ENCODE data around the gene CDK3. TPM values are rescaled to one million over a fixed set of nuclear protein-coding genes. Genes with fewer than 3 reads are reported as not detected.

CDK3 gene
- total RNA-seq, 1 experiment from 2014 or later, result 4.3 TPM

DNA sequence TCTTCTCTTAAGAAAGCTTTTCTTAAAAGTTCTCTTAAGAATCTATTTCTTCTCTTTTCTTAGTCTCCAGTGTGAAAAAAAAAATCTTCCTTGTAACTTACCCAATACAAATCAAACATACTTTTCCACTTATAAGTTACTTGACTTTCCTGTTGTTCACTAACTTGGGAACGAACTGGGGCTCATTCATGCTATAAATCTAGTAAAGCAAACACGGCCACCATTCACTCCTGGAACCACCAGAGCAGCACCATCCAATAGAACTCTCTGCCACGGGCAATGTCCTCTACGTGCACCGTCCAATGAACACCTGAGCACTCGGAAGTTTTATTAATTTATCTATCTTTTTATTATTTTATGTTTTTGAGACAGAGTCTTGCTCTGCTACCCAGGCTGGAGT lies 50.9 kb downstream of the CDK3 start:
- Histone ChIP-seq H3K36me3 (replicated peaks; ENCODE audit: control insufficient read depth, insufficient read depth, low read length) (peaks cover 21% of the 10 kb centered on the region), H3K4me3 (ENCODE audit: insufficient read depth, low read depth, low read length) (no peak overlapping the region), H3K27me3 (ENCODE audit: control insufficient read depth, insufficient read depth, low read length) (no peaks in the 10 kb centered on the region)
- DNase-seq, result no peak

DNA sequence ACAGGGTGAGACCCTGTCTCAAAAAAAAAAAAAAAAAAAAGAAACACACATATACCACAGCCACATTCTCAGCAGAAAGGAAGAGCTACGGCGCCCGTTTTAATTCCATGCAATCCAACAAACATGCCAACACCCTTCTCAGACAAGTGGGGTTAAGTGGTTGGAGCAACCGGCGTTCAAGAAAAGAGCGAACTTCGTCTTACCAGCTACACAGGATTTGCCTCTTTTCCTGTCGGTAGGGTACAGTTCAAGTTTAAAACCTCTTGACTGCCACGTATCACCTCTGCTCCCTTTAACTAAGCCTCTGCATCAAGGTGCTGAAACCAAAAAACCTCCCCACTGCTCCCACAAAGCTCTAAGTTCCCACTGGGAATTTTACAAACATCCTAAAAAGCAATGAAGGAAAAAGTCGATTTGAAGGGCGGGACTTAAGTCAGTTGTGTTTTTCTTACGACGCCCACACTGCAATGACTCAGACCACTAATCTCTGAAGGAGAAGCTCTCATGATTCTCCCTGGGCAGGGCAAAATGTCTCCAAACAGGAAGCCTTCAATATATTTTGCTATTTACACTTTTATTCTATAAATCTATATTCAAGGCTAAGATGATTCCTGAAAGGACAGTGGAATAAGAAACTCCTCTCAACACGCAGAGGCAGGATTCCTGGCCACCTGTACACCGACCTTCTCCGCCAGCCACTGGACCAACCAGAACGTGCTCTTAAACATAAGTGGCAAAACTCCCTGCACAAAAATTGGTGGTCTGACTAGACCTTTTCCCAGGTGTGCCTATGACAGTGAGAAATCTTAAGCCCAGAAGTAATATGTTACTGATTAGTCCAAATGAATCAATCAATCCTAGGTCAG lies 52.8 kb downstream of the CDK3 start:
- peaks cover 17% of the 10 kb centered on the region for H3K36me3 ChIP-seq (replicated peaks; ENCODE audit: control insufficient read depth, insufficient read depth, low read length)
- no peak for DNase-seq
- H3K4me3 ChIP-seq (ENCODE audit: insufficient read depth, low read depth, low read length), result no peak overlapping the region
- H3K27me3 ChIP-seq (ENCODE audit: control insufficient read depth, insufficient read depth, low read length), result no peaks in the 10 kb centered on the region

DNA sequence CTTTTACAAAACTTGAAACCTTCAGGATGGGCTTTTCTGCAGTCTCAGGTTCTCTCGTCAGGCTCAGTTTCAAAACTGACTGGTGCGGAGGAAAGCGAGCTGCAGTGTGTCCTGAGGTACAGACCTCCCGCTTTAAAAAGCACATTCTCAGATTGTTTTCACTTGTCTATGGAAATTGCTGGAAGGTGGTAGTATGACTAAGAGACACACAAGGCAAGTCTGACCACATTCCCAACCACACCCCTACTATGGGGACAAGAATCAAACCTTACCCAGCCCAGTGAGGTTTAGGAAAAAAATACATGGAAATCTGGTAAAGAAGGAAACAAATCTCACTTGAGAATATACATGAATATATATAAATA lies 53.4 kb downstream of the CDK3 start:
- DNase-seq, result no peak
- H3K36me3 ChIP-seq (replicated peaks; ENCODE audit: control insufficient read depth, insufficient read depth, low read length), result peaks cover 20% of the 10 kb centered on the region
- H3K27me3 ChIP-seq (ENCODE audit: control insufficient read depth, insufficient read depth, low read length), result no peaks in the 10 kb centered on the region
- H3K4me3 ChIP-seq (ENCODE audit: insufficient read depth, low read depth, low read length), result no peak overlapping the region

Other genes with a start within 250 kb of the CDK3 start
- 43.4 and 47.2 TPM in 2 replicates for gene GALK1, start 235.7 kb upstream of the CDK3 start, total RNA-seq (2014; rRNA removed; shearing (Covaris generic))
- gene UNK, start 216.0 kb upstream of the CDK3 start, total RNA-seq (2014; rRNA removed; shearing (Covaris generic)), result 17.9 and 21.7 TPM in 2 replicates
- gene UNC13D, start 156.5 kb upstream of the CDK3 start, total RNA-seq (2014; rRNA removed; shearing (Covaris generic)), result 4.2 and 7.2 TPM in 2 replicates
- gene WBP2, start 145.5 kb upstream of the CDK3 start, total RNA-seq (2014; rRNA removed; shearing (Covaris generic)), result 44.8 and 48.2 TPM in 2 replicates
- 8.5 and 14.1 TPM in 2 replicates for gene TRIM47, start 122.3 kb upstream of the CDK3 start, total RNA-seq (2014; rRNA removed; shearing (Covaris generic))
- 66.4 and 69.4 TPM in 2 replicates for gene TRIM65, start 103.9 kb upstream of the CDK3 start, total RNA-seq (2014; rRNA removed; shearing (Covaris generic))
- gene MRPL38, start 96.0 kb upstream of the CDK3 start, total RNA-seq (2014; rRNA removed; shearing (Covaris generic)), result 100 and 125 TPM in 2 replicates
- gene FBF1, start 59.8 kb upstream of the CDK3 start, total RNA-seq (2014; rRNA removed; shearing (Covaris generic)), result 17.9 and 27.7 TPM in 2 replicates
- gene ACOX1, start 21.7 kb upstream of the CDK3 start, total RNA-seq (2014; rRNA removed; shearing (Covaris generic)), result 35.1 and 38.3 TPM in 2 replicates
- 12.5 and 16.9 TPM in 2 replicates for gene TEN1, start 21.6 kb upstream of the CDK3 start, total RNA-seq (2014; rRNA removed; shearing (Covaris generic))
- gene EVPL, start 26.5 kb downstream of the CDK3 start, total RNA-seq (2014; rRNA removed; shearing (Covaris generic)), result 0.26 TPM in 1 of 2 replicates, not detected in the other
- 31.4 and 33.4 TPM in 2 replicates for gene SRP68, start 71.7 kb downstream of the CDK3 start, total RNA-seq (2014; rRNA removed; shearing (Covaris generic))
- gene GALR2, start 73.9 kb downstream of the CDK3 start, total RNA-seq (2014; rRNA removed; shearing (Covaris generic)), result 1.8 and 2.0 TPM in 2 replicates
- gene ZACN, start 78.3 kb downstream of the CDK3 start, total RNA-seq (2014; rRNA removed; shearing (Covaris generic)), result 0.48 and 0.59 TPM in 2 replicates
- gene EXOC7, start 102.9 kb downstream of the CDK3 start, total RNA-seq (2014; rRNA removed; shearing (Covaris generic)), result 80.3 and 87.7 TPM in 2 replicates
- gene FOXJ1, start 140.4 kb downstream of the CDK3 start, total RNA-seq (2014; rRNA removed; shearing (Covaris generic)), result 2.0 and 3.3 TPM in 2 replicates
- gene RNF157, start 239.6 kb downstream of the CDK3 start, total RNA-seq (2014; rRNA removed; shearing (Covaris generic)), result 4.2 and 5.6 TPM in 2 replicates

All from H7 (cell line).